ENCODE results near the gene TRAF3IP3.

The TRAF3IP3 gene

GRCh38 chr1:209830722-209831121 is 74.9 kb downstream of the TRAF3IP3 start:
- DNase-seq: no peak

- no peak for DNase-seq
Observed at GRCh38 chr1:209831615-209832014, 75.8 kb downstream of the TRAF3IP3 start.

Data from effector CD4-positive, alpha-beta T cell (primary cell).